Measurements from ENCODE around the gene NFATC2IP.
"Not testable (repeated sequence)": the region's sequence is repeated elsewhere in the genome, so short reads cannot be mapped to it uniquely, and the experiment has no call there.

Gene NFATC2IP

GRCh38 chr16:29000019-29000418 is 49.3 kb downstream of the NFATC2IP start:
- DNase-seq: no peak

DNA sequence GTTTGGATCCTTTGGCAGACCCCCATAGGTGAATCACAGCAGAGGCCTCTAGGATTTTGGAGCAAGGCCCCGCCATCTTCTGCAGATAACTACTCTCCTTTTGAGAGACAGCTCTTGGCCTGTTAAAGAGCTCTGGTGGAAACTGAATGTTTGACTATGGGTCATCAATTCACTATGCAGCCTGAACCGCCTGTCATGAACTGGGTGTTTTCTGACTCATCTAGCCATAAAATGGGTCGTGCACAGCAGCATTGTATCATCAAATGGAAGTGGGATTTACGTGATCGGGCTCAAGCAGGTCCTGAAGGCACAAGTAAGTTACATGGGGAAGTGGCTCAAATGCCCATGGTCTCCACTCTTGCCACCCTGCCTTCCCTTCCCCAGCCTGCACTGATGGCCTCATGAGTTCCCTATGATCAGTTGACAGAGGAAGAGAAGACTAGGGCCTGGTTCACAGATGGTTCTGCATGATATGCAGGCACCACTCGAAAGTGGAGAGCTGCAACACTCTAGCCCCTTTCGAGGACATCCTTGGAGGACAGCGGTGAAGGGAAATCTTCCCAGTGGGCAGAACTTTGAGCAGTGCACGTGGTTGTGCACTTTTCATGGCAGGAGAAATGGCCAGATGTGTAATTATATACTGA is 53.9 kb downstream of the NFATC2IP start:
- not testable (repeated sequence) for DNase-seq

GRCh38 chr16:29007730-29008593 is 57.2 kb downstream of the NFATC2IP start:
- DNase-seq: peak; percentile 83

GRCh38 chr16:29009050-29009837 is 58.5 kb downstream of the NFATC2IP start:
- DNase-seq: peak; percentile 60

DNA sequence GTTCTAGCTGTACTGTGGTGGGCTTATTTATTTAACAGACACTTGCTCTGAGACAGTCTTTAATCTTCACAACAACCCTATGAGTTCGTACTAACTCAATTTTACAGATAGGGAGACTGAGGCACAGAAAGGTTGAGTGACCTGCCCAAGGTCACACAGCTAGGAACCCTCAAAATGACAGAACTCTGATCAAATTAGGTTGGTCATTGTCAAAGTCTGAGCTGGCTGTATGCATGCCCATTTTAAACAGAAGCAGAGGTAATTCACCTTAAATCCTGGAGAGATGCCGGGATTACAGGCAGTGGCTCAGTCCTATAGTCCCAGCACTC is 59.1 kb downstream of the NFATC2IP start:
- DNase-seq: no peak

DNA sequence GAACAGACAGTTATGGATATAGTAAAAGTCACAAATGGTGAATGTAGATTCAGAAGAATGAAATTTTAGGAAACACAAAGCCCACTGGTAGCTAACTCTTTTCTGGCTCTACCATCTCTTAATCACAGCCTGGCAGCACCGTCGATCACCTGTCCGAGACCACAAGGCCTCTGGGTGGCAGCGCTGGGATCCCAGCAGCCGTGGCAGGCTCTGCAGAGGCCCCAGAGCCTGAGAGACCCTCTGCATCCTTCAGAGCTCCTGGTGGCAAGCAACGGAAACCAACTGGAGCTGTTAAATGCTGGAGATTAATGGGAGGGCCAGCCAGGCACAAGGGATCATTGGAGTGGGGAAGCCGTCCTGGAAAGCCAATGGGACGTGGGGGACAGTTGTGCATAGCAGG is 60.4 kb downstream of the NFATC2IP start:
- peak; percentile 48 for DNase-seq

DNA sequence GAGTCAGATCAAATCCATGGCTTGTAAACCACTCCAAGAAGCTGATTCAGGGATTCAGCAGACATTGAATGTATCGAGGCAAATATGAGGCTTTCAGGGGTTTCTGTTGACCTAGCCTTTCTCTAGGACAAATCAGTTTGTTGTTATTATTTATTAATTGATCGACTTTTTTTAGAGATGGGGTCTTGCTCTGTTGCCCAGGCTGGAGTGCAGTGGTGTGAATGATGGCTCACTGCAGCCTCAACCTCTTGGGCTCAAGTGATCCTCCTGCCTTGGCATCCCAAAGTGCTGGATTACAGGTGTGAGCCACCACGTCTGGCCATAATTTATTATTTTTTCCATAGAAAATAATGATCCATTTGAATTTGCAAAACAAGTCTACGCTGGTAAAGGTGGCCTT is 61.1 kb downstream of the NFATC2IP start:
- DNase-seq: no peak

DNA sequence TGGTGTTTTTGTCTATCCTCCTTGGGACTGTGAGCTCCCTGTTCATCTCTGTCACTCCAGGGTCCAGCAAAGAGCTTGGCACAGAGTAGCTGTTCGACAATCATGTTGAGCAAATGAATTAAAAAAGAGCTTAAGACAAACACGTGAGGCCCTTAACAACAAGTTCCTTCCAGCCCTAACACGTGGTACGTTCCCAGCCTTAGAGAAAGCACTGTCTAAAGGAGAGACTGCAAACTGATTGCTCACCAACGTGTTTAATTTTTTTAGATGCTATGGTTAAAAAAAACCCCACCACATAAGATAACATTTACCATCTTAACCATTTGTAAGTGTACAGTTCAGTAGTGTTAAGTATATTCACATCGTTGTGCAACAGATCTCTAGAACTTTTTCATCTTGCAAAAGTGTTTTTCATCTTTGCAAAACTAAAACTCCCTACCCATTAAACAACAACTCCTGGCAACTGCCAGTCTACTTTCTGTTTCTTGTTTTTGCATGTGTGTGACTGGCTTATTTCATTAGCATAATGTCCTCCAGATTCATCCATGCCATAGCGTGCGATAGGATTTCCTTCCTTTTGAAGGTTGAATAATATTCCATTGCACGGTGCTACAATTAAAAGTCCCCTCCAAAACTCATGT is 62.3 kb downstream of the NFATC2IP start:
- no peak for DNase-seq

GRCh38 chr16:29014561-29015069 is 63.9 kb downstream of the NFATC2IP start:
- no peak for DNase-seq
